22Rv1 (cell line): ENCODE data around the gene RBM22.

ENCODE experiments used
- ZFX ChIP-seq: fragments of 450-650 bp; IDR thresholded peaks from 2 replicates; pipeline ENCODE4 v1.6.1; 2017; ENCODE audit warnings: antibody characterized with exemption, borderline replicate concordance
- TF ChIP-seq, protein P1 (sequence below): fragments of 450-650 bp; IDR thresholded peaks from 2 replicates; pipeline ENCODE4 v1.5.1; 2017; ENCODE audit warnings: mild to moderate bottlenecking

DNA sequence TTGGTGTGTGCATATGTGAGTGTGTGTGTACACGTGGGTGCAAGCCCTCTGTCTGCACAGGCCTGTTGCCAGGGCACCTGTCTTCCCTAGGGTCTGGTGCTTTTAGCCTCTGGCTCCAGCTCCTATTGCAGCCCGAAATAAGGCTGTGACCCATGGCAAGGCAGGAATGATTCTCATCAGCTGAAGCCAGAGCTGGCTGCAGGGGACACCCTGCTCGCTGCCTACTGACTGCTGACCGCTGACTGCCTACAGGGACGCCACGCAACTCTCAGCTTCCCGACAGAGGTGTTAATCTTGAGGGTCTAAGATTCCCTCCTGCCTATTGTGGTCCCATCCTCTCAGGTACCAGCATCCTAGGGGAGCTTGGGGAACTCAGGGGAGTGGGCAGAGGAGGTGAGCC, 39.8 kb downstream of the RBM22 start, which contains the start of gene MYOZ3:
- TF ChIP-seq, protein P1, sequence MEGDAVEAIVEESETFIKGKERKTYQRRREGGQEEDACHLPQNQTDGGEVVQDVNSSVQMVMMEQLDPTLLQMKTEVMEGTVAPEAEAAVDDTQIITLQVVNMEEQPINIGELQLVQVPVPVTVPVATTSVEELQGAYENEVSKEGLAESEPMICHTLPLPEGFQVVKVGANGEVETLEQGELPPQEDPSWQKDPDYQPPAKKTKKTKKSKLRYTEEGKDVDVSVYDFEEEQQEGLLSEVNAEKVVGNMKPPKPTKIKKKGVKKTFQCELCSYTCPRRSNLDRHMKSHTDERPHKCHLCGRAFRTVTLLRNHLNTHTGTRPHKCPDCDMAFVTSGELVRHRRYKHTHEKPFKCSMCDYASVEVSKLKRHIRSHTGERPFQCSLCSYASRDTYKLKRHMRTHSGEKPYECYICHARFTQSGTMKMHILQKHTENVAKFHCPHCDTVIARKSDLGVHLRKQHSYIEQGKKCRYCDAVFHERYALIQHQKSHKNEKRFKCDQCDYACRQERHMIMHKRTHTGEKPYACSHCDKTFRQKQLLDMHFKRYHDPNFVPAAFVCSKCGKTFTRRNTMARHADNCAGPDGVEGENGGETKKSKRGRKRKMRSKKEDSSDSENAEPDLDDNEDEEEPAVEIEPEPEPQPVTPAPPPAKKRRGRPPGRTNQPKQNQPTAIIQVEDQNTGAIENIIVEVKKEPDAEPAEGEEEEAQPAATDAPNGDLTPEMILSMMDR = no peak
- no peak for TF ChIP-seq ZFX
